ENCODE data around the gene IGFALS. TPM values are rescaled to one million over a fixed set of nuclear protein-coding genes. Genes with fewer than 3 reads are reported as not detected.
A peak's percentile ranks its signal among the peaks of the same experiment; 100 is the strongest.

IGFALS gene
- total RNA-seq, 3 donors from 2014 or later: 0.51 to 1.9 (median 1.8) TPM

DNA sequence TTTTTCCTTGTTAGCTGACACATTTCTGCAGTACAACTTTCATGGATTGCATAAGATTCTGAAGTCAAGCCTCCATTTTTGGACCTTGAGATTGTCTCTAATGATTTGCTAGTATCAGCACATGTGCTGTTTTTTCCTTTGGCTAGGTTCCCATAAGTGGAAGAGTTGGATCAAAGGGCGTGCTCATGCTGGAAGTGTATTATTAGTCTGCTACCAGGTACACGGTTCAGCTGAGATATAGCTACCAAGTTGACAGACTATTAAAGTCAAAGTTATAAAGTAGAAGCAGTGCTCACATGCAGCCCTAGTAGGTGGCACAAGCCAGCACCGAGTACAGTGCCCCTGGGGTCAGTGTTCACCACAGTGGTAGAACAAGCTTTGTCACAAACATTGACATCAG, 36.7 kb upstream of the IGFALS start:
- TF ChIP-seq, protein P1, sequence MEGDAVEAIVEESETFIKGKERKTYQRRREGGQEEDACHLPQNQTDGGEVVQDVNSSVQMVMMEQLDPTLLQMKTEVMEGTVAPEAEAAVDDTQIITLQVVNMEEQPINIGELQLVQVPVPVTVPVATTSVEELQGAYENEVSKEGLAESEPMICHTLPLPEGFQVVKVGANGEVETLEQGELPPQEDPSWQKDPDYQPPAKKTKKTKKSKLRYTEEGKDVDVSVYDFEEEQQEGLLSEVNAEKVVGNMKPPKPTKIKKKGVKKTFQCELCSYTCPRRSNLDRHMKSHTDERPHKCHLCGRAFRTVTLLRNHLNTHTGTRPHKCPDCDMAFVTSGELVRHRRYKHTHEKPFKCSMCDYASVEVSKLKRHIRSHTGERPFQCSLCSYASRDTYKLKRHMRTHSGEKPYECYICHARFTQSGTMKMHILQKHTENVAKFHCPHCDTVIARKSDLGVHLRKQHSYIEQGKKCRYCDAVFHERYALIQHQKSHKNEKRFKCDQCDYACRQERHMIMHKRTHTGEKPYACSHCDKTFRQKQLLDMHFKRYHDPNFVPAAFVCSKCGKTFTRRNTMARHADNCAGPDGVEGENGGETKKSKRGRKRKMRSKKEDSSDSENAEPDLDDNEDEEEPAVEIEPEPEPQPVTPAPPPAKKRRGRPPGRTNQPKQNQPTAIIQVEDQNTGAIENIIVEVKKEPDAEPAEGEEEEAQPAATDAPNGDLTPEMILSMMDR (IDR thresholded peaks at IDR 0.05): no peak
- no peak overlapping the region for H3K4me3 ChIP-seq
- H3K36me3 ChIP-seq (ENCODE audit: low read depth): no peaks in the 10 kb centered on the region
- intact Hi-C loops (cut with DNase I, micrococcal nuclease): no loop called here
- no peaks in the 10 kb centered on the region for H3K9me3 ChIP-seq
- ATAC-seq (peak; percentile 33), DNase-seq (peak in 1 of 3 donors; percentile 48)
- H3K4me1 ChIP-seq (ENCODE audit: low read depth): peaks cover 33% of the 10 kb centered on the region

DNA sequence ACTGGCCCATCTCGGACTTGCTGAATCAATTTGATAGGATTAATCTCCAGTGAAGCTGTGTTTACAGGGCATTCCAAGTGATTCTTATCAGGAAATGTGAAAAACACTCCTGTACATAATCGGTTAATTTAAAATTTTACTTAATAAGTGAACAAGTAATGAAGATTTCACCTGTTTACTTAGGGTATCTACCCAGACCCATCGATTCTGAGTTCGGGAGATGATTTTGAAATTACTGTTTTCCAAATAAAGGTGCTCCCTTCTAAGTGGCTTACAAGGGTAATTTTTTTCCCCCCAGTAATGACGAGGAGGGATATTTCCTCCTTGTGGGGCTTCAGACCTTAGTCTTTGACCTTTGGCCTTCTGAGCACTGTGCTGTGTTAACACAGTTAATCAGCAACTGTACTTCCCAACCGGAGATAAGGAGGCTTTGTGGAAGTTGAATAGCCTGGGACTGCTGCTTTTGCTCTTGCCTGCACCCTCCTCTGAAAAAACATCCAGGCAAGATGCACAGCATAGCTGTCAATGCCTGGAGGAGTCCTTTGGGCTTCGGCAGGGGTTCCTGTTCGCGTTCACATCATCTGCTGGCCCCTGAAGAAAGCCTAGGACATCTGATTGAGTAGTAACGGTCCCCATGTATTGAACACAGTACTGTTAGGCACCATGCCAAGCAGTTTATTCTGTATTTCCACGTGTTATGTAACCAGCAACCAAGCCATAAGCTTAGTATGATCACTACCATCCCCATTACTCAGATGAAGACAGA, 35.3 kb upstream of the IGFALS start:
- Histone ChIP-seq H3K9me3 (no peaks in the 10 kb centered on the region), H3K4me1 (ENCODE audit: low read depth) (peaks cover 35% of the 10 kb centered on the region), H3K4me3 (peak overlapping the region; percentile 60), H3K36me3 (ENCODE audit: low read depth) (no peaks in the 10 kb centered on the region)
- peak; percentile 17 for ATAC-seq
- intact Hi-C loops (cut with DNase I, micrococcal nuclease): no loop called here
- DNase-seq: peak in 2 of 3 donors; percentile 39 to 41
- TF ChIP-seq, protein P1 (IDR thresholded peaks at IDR 0.05): no peak

DNA sequence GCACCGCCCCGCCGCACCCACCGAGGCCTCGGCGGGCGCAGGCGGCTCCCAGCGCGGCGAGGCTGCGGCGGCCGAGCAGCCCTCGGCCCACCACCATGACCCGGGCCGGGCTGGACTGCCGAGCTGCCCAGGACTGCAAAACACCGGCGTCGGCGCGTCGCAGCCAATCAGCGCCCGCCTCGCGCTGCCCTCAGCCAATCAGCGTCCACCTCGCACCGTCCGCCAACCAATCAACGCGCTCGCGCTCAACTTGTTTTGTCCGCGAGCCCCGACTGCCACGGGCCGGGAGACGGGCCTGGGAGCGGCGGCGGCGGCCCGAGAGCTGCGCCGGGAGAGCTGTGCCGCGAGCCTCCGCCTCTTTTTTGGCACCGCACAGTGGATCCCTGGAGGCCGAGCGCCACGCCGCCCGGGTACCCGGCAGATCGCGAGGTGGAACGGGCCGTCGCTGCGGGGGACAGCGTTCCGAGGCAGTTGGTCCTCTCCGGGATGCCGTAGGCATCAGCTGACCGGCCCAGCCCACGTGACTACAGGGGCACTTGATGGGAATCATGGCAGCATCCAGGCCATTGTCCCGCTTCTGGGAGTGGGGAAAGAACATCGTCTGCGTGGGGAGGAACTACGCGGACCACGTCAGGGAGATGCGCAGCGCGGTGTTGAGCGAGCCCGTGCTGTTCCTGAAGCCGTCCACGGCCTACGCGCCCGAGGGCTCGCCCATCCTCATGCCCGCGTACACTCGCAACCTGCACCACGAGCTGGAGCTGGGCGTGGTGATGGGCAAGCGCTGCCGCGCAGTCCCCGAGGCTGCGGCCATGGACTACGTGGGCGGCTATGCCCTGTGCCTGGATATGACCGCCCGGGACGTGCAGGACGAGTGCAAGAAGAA, 33.4 kb upstream of the IGFALS start, which contains the start of the genes FAHD1 and HAGH:
Gene FAHD1 (plus strand): TSS at position 516 of the 883 bp plus-strand sequence. CDS start 33 bp downstream, at position 549.
Gene HAGH (minus strand): TSS at position 135 of the 883 bp plus-strand sequence. CDS start 38 bp downstream, at position 97.
- DNase-seq (peak; percentile 94 to 96 (median 94)), ATAC-seq (peak; percentile 85)
- Histone ChIP-seq H3K4me3 (peak within 1 kb of the TSS; percentile 60), H3K9me3 (no peaks in the 10 kb centered on the region), H3K36me3 (ENCODE audit: low read depth) (peaks cover 5% of the 10 kb centered on the region), H3K4me1 (ENCODE audit: low read depth) (peaks cover 35% of the 10 kb centered on the region)
- TF ChIP-seq, protein P1 (IDR thresholded peaks at IDR 0.05): no peak
- intact Hi-C loops (cut with DNase I, micrococcal nuclease): no loop called here

DNA sequence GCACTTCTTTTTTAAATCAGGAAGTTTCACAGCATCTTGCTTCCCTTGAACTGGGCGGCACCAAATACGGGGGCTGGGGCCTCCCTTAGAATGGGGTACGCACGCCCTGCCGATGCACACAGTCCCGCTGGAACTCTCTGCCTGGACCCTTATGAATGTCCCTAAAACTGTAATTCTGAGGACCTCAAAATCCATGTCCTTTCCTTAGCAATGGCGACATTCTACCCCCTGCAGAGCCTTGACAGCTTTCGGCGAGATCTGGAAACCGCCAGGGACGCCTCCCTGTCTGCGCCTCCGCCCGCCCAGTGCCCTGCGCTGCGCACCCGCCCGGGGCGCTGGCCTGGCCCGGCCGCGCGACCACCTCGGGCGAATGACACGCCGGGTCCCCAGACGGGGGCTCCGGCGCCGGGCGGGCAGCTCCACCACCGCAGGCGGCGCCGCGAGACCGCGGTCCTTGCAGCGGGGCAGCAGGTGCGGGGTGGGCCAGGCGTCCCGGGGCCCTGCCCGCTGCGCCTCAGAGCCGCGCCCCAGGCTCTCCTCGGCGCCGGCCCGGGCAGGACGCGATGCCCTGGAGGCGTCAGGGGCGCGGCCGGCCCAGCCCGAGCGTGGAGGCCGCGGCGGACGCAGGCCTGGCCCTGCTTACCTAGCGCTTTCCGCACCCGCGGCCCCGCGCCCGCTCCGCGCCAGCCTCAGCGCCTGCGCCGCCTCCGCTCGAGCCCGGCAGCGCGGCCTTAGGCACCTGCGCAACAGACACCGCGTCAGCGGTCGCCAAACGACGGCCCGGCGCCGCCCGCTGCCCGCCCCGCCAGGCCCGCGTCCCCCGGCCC, 32.6 kb upstream of the IGFALS start:
- DNase-seq (peak; percentile 63 to 80 (median 76)), ATAC-seq (peak; percentile 55)
- peaks cover 5% of the 10 kb centered on the region for H3K36me3 ChIP-seq (ENCODE audit: low read depth)
- H3K9me3 ChIP-seq: no peaks in the 10 kb centered on the region
- H3K4me1 ChIP-seq (ENCODE audit: low read depth): peaks cover 35% of the 10 kb centered on the region
- peak overlapping the region; percentile 60 for H3K4me3 ChIP-seq
- TF ChIP-seq, protein P1 (IDR thresholded peaks at IDR 0.05): no peak
- intact Hi-C loops (cut with DNase I, micrococcal nuclease): no loop called here

DNA sequence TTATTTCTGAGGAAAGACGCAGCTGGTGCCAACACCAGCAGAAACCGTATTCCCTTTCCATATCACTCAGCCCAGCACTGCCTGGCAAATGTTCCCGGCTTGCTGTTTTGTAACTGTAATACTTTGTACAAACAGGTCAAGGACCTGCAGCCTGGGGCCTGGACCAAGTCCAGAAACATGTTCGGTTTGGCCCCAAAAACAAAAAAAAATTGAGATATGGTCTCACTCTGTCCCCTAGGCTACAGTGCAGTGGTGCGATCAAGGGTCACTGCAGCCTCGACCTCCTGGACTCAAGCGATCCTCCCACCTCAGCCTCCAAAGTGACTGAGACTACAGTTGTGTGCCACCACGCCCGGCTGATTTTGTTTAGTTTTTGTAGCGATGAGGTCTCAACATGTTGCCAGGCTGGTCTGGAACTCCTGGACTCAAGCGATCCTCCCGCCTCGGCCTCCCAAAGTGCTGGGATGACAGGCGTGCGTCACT, 31.9 kb upstream of the IGFALS start:
- Histone ChIP-seq H3K9me3 (no peaks in the 10 kb centered on the region), H3K4me1 (ENCODE audit: low read depth) (peaks cover 34% of the 10 kb centered on the region), H3K4me3 (no peak overlapping the region), H3K36me3 (ENCODE audit: low read depth) (peaks cover 5% of the 10 kb centered on the region)
- DNase-seq (peak in 1 of 3 donors; percentile 21), ATAC-seq (no peak)
- TF ChIP-seq, protein P1 (IDR thresholded peaks at IDR 0.05): no peak
- intact Hi-C loops (cut with DNase I, micrococcal nuclease): no loop called here
